HG03354 (cell line): ENCODE data around the gene OLAH.

Experiments
- ATAC-seq: cut with Tn5 transposase; IDR thresholded peaks from one replicate; pipeline ENCODE4 v1.9.1; 2021; ENCODE audit warnings: mild to moderate bottlenecking; ENCODE audit not compliant: unreplicated experiment, poor library complexity, severe bottlenecking

Gene OLAH

DNA sequence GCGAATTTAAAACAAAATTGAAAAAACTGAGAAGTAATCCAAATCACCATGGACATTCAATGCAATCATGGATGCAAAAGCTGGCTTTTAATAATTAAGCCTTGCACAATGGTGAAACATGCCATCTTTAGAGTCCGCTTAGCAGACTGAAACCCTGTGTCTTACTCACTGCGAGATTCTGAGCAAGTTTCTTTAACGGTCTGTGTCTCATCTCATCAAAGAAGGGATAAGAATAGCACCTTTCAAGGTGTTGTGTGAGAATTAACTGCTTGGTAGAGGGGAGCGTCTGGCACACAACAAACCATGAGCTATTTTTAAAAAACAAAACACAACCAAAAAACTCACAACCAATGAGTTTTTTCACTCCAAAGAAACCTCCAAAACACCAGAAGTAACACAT is 23.4 kb downstream of the OLAH start:
- peak; percentile 72 for ATAC-seq

DNA sequence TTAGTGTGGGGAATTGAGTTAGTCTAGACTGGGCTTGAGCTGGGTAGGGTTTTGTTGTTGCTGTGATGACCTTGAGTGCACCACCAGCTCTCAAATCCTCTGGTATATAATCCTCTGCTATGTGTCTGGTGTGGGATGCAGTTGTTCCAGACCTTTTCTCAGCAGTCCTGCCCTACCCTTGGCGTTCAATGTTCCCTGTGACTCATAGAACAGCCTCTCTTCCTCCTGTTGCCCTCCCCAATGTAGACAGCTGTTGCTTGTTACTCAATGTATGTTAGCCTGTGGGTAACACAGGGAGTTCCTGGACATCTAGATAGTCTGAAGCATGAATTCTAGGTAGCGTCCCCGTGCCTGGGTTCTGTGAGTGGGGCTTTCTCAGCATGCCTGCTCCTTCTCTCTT is 25.1 kb downstream of the OLAH start:
- no peak for ATAC-seq

GRCh38 chr10:15069230-15069629 is 25.5 kb downstream of the OLAH start:
- ATAC-seq, result no peak

DNA sequence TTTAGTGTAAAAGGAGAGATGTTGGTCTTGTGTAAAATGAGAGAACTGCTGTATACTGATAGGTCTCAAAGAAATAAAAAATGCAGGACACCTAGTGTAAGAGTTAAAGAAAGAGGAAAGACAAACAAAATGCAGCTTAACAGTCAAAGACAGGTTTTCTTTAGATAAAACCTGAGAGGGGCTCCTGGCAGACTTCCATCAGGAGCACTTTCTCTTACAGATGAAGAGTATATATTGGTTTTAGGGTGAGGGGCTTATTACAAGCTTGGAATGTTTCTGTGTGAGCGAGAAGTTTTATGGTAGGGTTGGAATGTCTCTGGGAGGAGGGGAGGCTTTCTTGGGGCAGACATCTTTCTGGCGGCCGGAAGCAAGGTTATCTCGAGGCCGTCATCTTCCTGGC is 28.6 kb downstream of the OLAH start:
- ATAC-seq, result no peak

GRCh38 chr10:15075421-15075820 is 31.7 kb downstream of the OLAH start:
- no peak for ATAC-seq

GRCh38 chr10:15083674-15084501 is 40.1 kb downstream of the OLAH start:
- no peak for ATAC-seq

GRCh38 chr10:15084502-15084922 is 40.8 kb downstream of the OLAH start:
- ATAC-seq, result no peak

GRCh38 chr10:15088428-15089261 is 44.9 kb downstream of the OLAH start, which contains the start of gene ACBD7:
Gene ACBD7 (minus strand): TSS chr10:15088776. CDS start chr10:15088728, 48 bp downstream.
- ATAC-seq, result peak; percentile 100

GRCh38 chr10:15091418-15091817 is 47.7 kb downstream of the OLAH start:
- ATAC-seq, result no peak

GRCh38 chr10:15092855-15093408 is 49.2 kb downstream of the OLAH start:
- no peak for ATAC-seq

DNA sequence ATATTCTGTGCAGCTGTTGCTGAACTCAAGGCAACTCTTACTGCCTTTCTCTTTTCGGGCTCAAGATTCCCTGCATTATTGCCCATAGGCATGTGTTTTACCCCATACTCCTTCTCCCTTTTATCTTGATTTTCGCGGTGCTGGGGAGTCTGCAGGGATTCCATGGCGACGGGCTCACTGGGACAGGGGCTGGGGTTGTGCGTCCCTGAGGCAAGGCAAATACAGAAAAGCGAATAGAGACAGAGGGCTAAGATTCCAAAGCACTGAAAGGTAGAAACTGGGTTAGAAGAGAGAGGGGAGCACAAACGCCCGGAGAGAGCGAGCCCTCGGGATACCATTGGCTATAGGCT is 52.9 kb downstream of the OLAH start:
- peak; percentile 18 for ATAC-seq

- ATAC-seq, result peak; percentile 87
These were observed 53.5 kb downstream of the OLAH start, which contains the start of gene RPP38 for GRCh38 chr10:15097011-15097812. Gene RPP38 (plus strand): TSS chr10:15097355. CDS start chr10:15103315, 5,960 bp downstream.

GRCh38 chr10:15099886-15100285 is 56.1 kb downstream of the OLAH start:
- ATAC-seq, result no peak

- no peak for ATAC-seq
These were observed 59.8 kb downstream of the OLAH start for GRCh38 chr10:15103513-15103912.

DNA sequence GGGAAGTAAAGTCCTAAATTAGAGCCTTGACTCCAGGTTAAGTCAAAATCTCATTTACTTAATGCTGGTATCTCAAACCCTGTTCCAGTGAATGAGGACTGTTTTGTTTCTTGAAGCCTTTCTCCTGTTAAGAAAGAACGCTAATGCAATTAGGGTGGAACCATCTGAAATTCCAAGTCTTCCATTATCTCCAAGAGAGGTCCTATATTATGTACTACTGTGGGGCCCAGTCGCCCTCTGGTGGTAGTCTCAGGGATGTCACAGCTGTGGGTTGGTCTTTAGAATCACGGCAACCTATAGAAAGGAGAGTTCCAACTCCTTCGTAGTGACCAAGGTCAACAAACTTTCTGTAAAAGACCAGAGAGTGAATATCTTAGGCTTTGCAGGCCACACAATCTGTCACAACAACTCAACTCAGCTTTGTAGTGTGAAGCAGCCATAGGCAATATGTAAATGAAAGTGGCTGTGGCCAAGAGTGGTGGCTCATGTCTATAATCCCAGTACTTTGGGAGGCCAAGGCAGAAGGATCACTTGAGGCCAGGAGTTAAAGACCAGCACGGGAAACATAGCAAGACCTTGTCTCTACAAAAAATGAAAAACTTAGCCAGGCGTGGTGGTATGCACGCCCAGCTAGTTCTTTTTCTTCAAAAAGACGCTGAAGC is 62.7 kb downstream of the OLAH start:
- peak; percentile 96 for ATAC-seq

GRCh38 chr10:15112657-15113056 is 68.9 kb downstream of the OLAH start:
- ATAC-seq, result no peak

DNA sequence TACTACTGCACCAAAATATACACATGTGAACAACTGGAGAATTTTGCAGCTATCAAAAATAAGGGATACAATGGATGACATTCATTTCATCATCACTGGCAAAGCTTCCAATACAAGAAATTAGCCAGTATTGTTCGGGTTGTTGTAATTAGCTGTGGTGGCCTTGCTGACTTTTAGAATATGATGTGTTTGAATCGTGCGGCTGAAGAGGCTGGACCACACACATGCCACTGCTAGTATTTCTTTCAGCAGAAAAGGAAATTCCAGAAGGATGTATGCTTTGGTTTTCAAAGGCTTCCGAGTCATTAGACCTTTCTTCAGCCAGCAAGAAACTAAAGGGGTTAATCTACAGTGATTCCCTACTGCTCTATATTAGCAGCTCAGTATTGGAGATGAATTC is 70.0 kb downstream of the OLAH start:
- no peak for ATAC-seq

GRCh38 chr10:15116225-15116624 is 72.5 kb downstream of the OLAH start:
- ATAC-seq, result no peak

- ATAC-seq, result no peak
These were observed 74.9 kb downstream of the OLAH start for GRCh38 chr10:15118615-15119014.
